Right cardiac atrium (tissue), 5 donors: ENCODE data around the gene FLAD1. TPM values are rescaled to one million over a fixed set of nuclear protein-coding genes. Genes with fewer than 3 reads are reported as not detected.
A peak's percentile ranks its signal among the peaks of the same experiment; 100 is the strongest.

Experiments
- ATAC-seq, 2 donors: fragments of 200-7000 bp; cut with Tn5 transposase; one replicate each; pipeline versions ENCODE4 v1.8.0 to v1.9.1; 2020; ENCODE audit warnings: moderate library complexity in 2 of 2, mild to moderate bottlenecking in 1 of 2
- DNase-seq, 3 donors: peaks; one replicate each; pipeline ENCODE4 v3.0.0-alpha.2; 2020
- H3K27ac ChIP-seq: one replicate; pipeline ENCODE4 v1.5.1; 2013; ENCODE audit warnings: mild to moderate bottlenecking, low read length, control low read depth, moderate library complexity
- H3K27me3 ChIP-seq: one replicate; pipeline ENCODE4 v1.6.1; 2013; ENCODE audit not compliant: control insufficient read depth, insufficient read depth
- H3K4me1 ChIP-seq: one replicate; pipeline ENCODE4 v1.6.1; 2013; ENCODE audit warnings: low read length; ENCODE audit not compliant: control insufficient read depth, insufficient read depth
- H3K4me3 ChIP-seq: one replicate; pipeline ENCODE4 v1.5.1; 2013; ENCODE audit warnings: low read length, control low read depth
- H3K9me3 ChIP-seq: one replicate; pipeline ENCODE4 v1.6.1; 2013; ENCODE audit warnings: low read length; ENCODE audit not compliant: control insufficient read depth
- WGBS: extraction: QIAGEN DNeasy Blood & Tissue Kit; methylation state at CpG from one replicate; pipeline ENCODE4 v1.1.7; 2013; 5-methylcytosine and 5-hydroxymethylcytosine counted together
- intact Hi-C, 4 donors: fragments of 100-400 bp; cut with DNase I; formaldehyde crosslinking; loops; one replicate each; pipeline versions ENCODE4 v1.11.0 to v1.14.0; 2022 to 2023
- polyA plus RNA-seq: library from polyadenylated mRNA; stranded (reverse); fragments of 200-250 nt; gene quantifications from one replicate; pipeline ENCODE4 v1.2.3, GENCODE V29; 2013
- total RNA-seq, 4 donors: library from RNA; stranded (reverse); fragmentation: NEBNext Ultra II Directional; extraction: Animal tissue kit (Norgen Biotek cat#: 25700); gene quantifications; one replicate each; pipeline ENCODE4 v1.2.1, GENCODE V29; 2021
- donor health status: healthy with polysubstance abuse.
- donor health status: DM: no; HTN: yes; CAD: no.
- donor health status: DM: no; HTN: no; CAD: no.
- donor health status: DM: no; HTN: yes; CAD: no; lungs with severe emphysema.
- donor health status: DM: yes; HTN: yes; CAD: no.

Gene FLAD1
- total and polyA plus RNA-seq, 5 donors: 22.8 to 32.7 (median 25.3) TPM

DNA sequence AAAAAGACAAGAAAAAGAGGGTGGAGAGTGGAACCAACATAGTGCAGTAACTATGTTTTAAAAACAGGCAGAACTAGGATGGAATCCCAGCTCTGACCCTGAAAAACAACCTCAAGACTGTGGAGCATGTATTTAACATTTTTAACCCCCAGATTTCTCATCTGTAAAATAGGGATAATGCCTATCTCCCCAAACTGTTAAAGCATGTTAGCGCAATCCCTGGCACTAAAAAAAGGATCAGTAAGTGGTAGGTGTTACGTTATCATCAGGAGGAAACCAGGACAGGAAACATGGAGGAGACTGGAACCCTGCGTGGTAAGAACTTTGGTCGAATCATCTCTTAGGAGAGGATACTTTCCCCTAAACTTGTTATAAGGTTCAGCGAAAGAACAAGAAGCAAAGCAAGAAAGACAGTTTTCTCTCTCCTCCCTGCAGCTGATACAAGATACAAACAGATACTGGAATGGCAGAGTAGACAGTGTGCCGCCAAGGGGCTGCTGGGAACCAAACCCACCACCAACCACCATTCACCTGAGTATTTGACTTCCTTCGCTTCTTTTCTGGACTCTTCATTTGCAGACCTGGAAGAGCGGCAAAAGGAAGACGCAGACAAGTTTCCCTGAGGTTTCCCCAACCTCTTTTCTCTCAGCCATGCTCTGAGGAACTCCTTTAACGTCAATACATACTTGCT is 22.6 kb upstream of the FLAD1 start:
- DNase-seq: no peak
- Histone ChIP-seq H3K9me3 (no peaks in the 10 kb centered on the region), H3K27me3 (no peaks in the 10 kb centered on the region), H3K27ac (no peak overlapping the region), H3K4me3 (peak overlapping the region; percentile 68), H3K4me1 (peaks cover 2% of the 10 kb centered on the region)
- 30% methylated on average over 10 of the region's 10 CpGs for WGBS
- intact Hi-C loops: loop anchor here in 2 of 4 donors (5.0 to 10.0 kb wide), 2 partner anchors 54 to 57 kb away; no protein-coding TSS in a partner anchor
- no peak for ATAC-seq

DNA sequence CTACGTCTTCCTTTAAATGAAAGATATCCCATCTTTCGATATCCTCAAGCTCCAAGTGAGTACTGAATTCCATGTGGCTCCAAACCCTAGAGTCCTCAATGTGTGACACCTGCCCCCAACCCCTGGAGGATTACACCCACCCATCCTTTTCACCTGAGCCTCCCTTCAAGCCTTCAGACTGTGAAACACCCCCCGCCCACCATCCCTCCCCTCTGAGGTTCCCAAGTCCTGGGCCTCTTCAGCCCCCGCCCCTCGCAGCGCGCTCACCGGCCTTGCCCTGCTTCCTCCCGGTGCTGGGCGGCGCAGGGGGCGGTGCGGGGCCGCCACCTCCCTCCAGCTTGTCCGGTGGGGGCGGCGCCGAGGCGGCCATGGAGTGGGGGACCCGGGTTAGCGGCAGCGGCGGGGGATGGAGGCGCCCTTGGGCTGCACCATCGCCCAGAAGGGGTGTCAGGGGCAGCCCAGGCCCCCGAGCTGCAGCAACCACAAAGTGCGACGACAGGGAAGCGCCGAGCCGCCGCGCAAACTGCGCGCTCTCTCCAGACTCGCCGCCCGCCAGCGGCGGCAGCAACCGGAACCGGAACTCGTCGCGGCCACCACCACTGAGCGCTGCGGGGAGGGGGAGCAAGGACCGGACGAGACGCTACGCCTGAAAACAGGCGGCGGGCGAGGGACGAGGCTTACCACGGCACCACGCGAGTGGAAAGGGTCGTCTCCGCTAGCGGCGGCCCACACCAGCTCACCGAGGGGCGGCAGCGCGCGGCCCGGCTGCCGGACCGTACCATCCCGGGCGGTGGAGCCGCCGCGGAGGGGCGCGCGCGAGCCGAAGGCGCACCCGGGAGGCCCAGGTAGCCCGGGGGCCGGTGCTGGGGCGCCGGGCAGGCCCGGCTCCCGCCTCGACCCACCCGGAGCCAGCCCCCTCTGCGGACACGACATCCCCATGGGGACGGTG is 21.7 kb upstream of the FLAD1 start, which contains the start of gene PYGO2:
Gene PYGO2, minus strand, starts transcription at position 576 of the 949 bp plus-strand sequence. Its CDS starts 206 bp downstream, at position 370.
- ATAC-seq (peak; percentile 88 to 90), DNase-seq (peak; percentile 86 to 94 (median 93))
- under 1% methylated on average over 93 of the region's 93 CpGs for WGBS
- H3K27me3 ChIP-seq: no peaks in the 10 kb centered on the region
- H3K4me1 ChIP-seq: peaks cover 2% of the 10 kb centered on the region
- peak within 1 kb of the TSS; percentile 68 for H3K4me3 ChIP-seq
- H3K9me3 ChIP-seq: no peaks in the 10 kb centered on the region
- intact Hi-C loops: loop anchor here in 2 of 4 donors (5.0 to 10.0 kb wide), 2 partner anchors 53 to 56 kb away; no protein-coding TSS in a partner anchor
- peak within 1 kb of the TSS; percentile 99 for H3K27ac ChIP-seq

DNA sequence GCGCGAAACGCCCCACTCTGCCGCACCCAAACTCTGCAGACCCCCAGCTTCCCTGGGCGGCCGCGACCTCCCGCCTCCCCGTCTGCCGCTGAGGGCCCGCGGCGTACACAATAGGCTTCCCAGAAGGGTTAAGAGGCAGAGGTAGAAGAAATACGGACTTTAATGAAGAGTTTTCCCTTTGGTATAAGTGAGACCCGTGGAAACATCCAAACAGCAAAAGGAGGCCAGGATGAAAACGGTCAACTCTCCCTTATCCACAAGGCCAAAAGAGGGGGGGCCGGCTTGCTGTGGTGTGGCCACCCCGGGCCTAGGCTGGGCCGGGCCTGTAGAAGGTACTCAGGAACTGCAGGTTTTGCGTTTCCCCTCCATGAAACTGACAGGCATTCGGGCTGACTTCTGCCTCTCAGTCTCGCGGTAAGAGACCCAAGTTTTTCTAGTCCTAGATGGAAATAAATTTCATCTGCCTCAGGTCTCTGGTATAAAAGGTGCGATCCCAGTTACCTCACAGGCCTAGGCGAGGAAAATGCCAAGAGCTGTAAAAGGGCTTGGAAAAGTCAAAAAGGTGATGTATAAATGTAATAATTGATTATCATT is 20.9 kb upstream of the FLAD1 start:
- 4% methylated on average over 25 of the region's 25 CpGs for WGBS
- ATAC-seq: peak; percentile 5 to 11
- H3K4me3 ChIP-seq: peak overlapping the region; percentile 68
- H3K4me1 ChIP-seq: peaks cover 2% of the 10 kb centered on the region
- peak overlapping the region; percentile 99 for H3K27ac ChIP-seq
- H3K27me3 ChIP-seq: no peaks in the 10 kb centered on the region
- DNase-seq: peak in 2 of 3 donors; percentile 70 to 72
- intact Hi-C loops: loop anchor here in 2 of 4 donors (5.0 to 10.0 kb wide), 2 partner anchors 53 to 55 kb away; no protein-coding TSS in a partner anchor
- H3K9me3 ChIP-seq: no peaks in the 10 kb centered on the region

DNA sequence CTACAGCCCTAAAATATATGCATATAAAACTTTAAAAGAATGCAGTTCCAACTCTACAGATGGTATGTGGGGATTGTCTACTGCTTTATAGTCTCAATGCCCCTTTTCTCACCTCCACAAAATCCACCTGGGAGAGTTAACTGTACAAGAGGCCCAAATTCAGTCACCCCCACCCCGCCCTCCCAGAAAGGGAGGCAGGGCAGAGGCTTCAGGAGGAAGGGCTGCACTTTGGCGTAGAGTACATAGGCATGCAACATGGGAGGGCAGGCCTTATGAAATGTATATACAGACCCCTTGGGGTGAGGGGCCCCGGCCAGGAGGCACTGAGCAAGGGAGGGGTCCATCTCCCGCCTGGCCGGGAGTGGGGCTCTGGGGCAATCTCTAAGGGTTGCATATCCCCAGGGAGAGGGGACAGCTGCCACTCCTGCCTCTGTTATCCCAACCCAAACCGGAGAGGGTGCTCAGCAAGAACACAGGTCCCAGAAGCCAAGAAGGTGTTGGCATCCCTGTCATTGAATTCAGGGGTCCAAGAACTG is 20.3 kb upstream of the FLAD1 start:
- Histone ChIP-seq H3K4me3 (no peak overlapping the region), H3K27me3 (no peaks in the 10 kb centered on the region), H3K9me3 (no peaks in the 10 kb centered on the region), H3K4me1 (peaks cover 2% of the 10 kb centered on the region), H3K27ac (no peak overlapping the region)
- intact Hi-C loops: loop anchor here in 2 of 4 donors (5.0 to 10.0 kb wide), 2 partner anchors 52 to 54 kb away; no protein-coding TSS in a partner anchor
- 58% methylated on average over 6 of the region's 6 CpGs for WGBS
- ATAC-seq: no peak
- peak in 2 of 3 donors; percentile 48 to 50 for DNase-seq

DNA sequence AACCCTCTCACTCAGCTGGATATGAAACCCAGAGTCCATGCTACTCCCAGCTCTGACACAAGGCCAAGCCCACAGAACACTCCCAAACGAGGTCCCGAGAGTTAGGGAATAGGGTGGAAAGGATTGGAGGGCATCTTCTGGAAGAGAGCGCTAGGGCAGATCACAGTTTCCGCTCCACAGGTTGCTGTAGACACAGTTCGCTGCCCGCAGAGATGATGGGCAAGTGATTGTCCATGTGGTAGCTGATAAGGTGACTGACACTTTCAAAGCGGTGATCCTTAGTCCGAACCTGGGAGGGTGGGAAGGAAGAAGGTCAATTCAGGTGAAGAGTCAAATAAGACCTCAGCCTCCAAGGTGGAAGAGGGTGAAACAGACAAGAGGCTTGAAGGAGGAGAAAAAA is 19.5 kb upstream of the FLAD1 start:
- DNase-seq (peak in 1 of 3 donors; percentile 40), ATAC-seq (no peak)
- no peak overlapping the region for H3K27ac ChIP-seq
- intact Hi-C loops: loop anchor here in 2 of 4 donors (5.0 to 10.0 kb wide), 2 partner anchors 51 to 54 kb away; no protein-coding TSS in a partner anchor
- 72% methylated on average over 8 of the region's 8 CpGs for WGBS
- no peaks in the 10 kb centered on the region for H3K9me3 ChIP-seq
- peaks cover 2% of the 10 kb centered on the region for H3K4me1 ChIP-seq
- H3K4me3 ChIP-seq: no peak overlapping the region
- H3K27me3 ChIP-seq: no peaks in the 10 kb centered on the region

DNA sequence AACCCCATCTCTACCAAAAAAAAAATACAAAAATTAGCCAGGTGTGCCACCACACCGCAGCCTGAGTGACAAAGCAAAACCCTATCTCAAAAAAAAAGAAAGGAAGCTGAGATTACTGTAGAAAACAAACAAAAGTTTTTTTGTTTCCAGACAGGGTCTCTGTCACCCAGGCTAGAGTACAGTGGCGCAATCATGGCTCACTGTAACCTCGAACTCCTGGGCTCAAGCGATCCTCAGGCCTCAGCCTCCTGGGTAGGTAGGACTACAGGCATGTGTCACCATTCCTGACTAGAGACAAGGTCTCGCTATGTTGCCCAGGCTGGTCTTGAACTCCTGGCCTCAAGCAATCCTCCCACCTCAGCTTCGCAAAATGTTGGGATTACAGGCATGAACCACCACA is 18.8 kb upstream of the FLAD1 start:
- H3K27ac ChIP-seq: no peak overlapping the region
- H3K4me1 ChIP-seq: peaks cover 4% of the 10 kb centered on the region
- no peak for DNase-seq
- no peaks in the 10 kb centered on the region for H3K9me3 ChIP-seq
- ATAC-seq: no peak
- no peaks in the 10 kb centered on the region for H3K27me3 ChIP-seq
- no peak overlapping the region for H3K4me3 ChIP-seq
- WGBS: 86% methylated on average over 6 of the region's 6 CpGs
- intact Hi-C loops: loop anchor here in 2 of 4 donors (5.0 to 10.0 kb wide), 2 partner anchors 50 to 53 kb away; no protein-coding TSS in a partner anchor

DNA sequence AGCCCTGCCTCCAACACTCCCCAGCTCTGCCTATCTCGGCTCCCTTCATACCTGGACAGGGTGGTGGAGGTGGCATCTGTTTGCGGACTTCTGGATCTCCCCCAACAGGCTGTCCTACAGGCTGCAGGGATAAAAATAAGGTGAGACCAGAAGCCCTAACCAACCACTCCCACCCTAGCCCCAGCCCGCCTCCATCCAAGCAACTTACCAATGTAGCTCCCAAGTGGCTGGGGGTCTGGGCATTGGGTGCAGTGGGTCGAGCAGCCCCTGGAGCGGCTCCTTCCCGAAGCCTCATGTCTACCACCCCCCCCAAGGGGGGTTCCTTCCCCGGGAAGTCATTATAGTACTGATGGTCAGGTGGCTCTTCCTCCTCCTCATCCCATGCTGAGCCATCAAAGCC is 17.0 kb upstream of the FLAD1 start:
- WGBS: 87% methylated on average over 7 of the region's 7 CpGs
- DNase-seq (no peak), ATAC-seq (no peak)
- H3K27me3 ChIP-seq: no peaks in the 10 kb centered on the region
- no peaks in the 10 kb centered on the region for H3K9me3 ChIP-seq
- intact Hi-C loops: loop anchor here in 1 of 4 donors (10.0 kb wide), 1 partner anchor 49 kb away; no protein-coding TSS in a partner anchor
- peaks cover 8% of the 10 kb centered on the region for H3K4me1 ChIP-seq
- no peak overlapping the region for H3K27ac ChIP-seq
- no peak overlapping the region for H3K4me3 ChIP-seq

DNA sequence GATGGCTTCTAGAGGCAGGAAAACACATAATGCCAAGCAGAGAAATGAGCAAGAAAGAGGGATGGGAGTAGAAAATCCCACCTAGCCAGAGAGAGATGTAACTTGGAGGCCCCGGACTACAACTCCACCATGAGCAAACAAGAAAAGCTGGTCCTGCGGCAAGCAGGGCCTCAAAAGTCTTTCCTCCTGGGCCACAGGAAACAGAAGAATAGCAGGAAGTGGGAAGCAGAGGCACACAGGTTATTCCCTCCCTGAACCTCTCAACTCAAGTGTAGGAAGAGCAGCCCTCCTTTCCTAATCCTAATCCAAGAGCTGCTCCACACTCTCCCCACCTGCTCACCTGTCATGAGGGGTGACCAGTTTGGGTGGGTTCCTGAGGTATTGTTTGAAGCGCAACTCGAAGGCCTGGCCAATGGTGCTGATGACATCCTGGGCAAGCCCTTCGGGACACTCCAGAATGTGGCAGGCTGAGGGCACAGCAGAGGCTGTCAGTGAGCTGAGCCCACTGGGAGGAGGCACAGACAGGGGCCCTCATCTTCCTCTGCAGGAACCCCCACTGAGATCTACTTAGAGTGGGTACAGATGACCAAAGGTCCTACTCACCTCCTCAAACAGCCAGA is 15.7 kb upstream of the FLAD1 start:
- no peaks in the 10 kb centered on the region for H3K27me3 ChIP-seq
- H3K4me1 ChIP-seq: peaks cover 15% of the 10 kb centered on the region
- no peak overlapping the region for H3K4me3 ChIP-seq
- no peak for DNase-seq
- intact Hi-C loops: loop anchor here in 1 of 4 donors (10.0 kb wide), 1 partner anchor 47 kb away; no protein-coding TSS in a partner anchor
- no peaks in the 10 kb centered on the region for H3K9me3 ChIP-seq
- peak overlapping the region; percentile 25 for H3K27ac ChIP-seq
- WGBS: 72% methylated on average over 5 of the region's 5 CpGs
- no peak for ATAC-seq

DNA sequence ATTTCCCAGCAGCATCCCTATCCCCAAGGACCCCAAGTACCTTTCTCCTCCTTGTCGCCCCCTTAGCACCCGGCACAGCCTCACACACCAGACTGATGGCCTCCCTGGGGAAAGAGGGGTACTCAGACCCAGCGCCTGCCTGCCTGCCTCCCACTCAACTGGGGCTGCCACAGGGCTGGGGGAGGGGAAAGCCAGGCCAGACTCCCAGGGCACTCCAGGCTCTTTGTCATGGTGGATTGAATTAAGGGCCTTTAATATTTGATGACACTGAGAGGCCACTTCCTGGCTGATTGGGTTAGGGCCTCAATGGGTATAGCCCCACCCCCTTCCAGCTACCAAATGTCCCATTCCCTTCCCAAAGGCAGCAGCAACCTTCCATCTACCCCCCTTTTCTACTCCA is 14.4 kb upstream of the FLAD1 start:
- H3K4me1 ChIP-seq: peaks cover 17% of the 10 kb centered on the region
- intact Hi-C loops: loop anchor here in 1 of 4 donors (10.0 kb wide), 1 partner anchor 46 kb away; no protein-coding TSS in a partner anchor
- H3K4me3 ChIP-seq: no peak overlapping the region

DNA sequence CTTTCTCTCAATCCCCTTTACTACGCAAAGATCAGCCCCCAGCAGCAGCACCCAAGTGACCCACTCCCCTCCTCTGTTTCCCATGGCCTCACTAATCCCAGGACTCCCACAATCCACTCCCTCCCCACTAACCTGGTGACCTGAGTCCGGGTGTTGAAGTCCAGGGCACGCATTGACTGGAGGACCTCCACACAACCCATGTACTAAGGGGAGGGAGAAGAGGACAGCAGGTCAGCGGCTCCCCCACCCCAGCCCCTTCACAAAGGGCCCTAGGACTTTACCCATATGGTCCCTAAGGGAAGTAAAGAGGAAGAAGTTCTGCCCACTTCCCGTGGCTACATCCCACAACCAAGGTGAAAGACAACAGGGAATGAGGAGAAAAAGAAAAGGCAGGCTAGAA is 13.9 kb upstream of the FLAD1 start:
- 40% methylated on average over 5 of the region's 5 CpGs for WGBS
- DNase-seq: peak in 1 of 3 donors; percentile 14
- ATAC-seq: no peak
- Histone ChIP-seq H3K27me3 (no peaks in the 10 kb centered on the region), H3K9me3 (no peaks in the 10 kb centered on the region), H3K4me3 (no peak overlapping the region), H3K27ac (no peak overlapping the region), H3K4me1 (peaks cover 17% of the 10 kb centered on the region)
- intact Hi-C loops: loop anchor here in 1 of 4 donors (10.0 kb wide), 1 partner anchor 46 kb away; no protein-coding TSS in a partner anchor

More for the DNA sequence above, 14.4 kb upstream of the FLAD1 start:
- no peaks in the 10 kb centered on the region for H3K27me3 ChIP-seq
- ATAC-seq: no peak
- 85% methylated on average over 3 of the region's 3 CpGs for WGBS
- no peaks in the 10 kb centered on the region for H3K9me3 ChIP-seq
- peak in 1 of 3 donors; percentile 37 for DNase-seq
- H3K27ac ChIP-seq: no peak overlapping the region
